ENCODE measurements around the gene FBLN7.
"Not testable (repeated sequence)": the region's sequence is repeated elsewhere in the genome, so short reads cannot be mapped to it uniquely, and the experiment has no call there.

Gene FBLN7, protein sequence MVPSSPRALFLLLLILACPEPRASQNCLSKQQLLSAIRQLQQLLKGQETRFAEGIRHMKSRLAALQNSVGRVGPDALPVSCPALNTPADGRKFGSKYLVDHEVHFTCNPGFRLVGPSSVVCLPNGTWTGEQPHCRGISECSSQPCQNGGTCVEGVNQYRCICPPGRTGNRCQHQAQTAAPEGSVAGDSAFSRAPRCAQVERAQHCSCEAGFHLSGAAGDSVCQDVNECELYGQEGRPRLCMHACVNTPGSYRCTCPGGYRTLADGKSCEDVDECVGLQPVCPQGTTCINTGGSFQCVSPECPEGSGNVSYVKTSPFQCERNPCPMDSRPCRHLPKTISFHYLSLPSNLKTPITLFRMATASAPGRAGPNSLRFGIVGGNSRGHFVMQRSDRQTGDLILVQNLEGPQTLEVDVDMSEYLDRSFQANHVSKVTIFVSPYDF

GRCh38 chr2:112138159-112139032 is at the start of gene FBLN7:
TSS of gene FBLN7 (plus strand) at chr2:112138385. CDS start at chr2:112138656, 271 bp downstream.
- DNase-seq = no peak

GRCh38 chr2:112089375-112089774 is 48.8 kb upstream of the FBLN7 start:
- DNase-seq = no peak

DNA sequence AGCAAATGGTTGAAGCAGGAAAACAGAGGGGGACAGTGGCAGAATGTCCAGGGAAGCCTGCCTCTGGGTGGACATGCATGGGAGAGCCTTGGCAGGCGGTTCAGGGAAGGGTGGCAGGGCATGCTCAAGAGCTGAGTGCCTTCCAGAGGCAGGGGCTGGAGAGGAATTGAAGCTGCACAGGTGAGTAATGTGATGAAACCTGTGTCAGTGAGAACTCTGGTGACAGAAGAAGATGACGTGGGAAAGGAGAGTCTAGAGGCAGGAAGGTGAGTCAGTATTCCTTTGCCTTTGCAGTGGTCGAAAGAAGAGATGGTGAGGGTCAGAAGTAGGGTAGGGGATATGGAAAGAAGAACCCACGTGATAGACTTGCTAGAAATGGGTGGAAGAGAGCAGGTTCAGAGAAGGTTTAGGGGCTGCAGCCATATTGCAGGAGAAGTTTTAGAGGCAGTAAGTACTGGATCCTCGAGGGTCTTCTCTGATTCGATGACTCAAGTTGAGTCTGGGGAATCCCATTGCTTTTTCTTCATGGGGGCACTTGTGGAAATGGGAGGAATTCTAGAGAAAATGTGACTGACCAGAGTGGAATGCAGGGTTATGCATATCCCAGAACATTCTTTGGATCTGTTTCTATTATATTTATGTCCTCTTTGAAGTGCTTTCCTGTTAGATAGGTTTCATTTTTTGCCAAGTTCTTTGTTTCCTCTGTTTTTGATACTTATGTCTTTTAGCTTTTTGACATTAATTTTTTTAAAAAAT is 45.7 kb upstream of the FBLN7 start:
- DNase-seq = no peak

GRCh38 chr2:112093216-112093615 is 45.0 kb upstream of the FBLN7 start:
- no peak for DNase-seq

DNA sequence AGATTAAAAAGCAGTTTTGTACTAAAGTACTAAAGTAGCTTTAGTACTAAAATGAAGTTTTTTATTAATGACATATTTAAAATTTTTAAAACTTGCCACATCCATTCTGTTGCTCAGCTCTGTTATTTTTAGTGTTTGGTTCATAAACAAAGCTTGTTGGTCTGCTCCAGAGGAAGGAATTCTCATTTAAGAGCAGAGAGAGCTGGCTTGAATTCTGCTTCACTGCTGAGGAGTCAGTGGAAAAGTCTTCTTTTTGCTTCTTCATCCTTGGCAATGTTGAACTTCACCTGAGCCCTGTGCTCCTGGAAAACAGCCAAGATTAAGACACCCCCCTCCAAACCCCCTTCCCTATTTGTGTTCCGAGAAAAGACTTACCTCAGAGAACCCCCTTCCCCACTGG is 42.5 kb upstream of the FBLN7 start:
- DNase-seq = no peak

- no peak for DNase-seq
These were observed 42.1 kb upstream of the FBLN7 start for GRCh38 chr2:112096098-112096497.

DNA sequence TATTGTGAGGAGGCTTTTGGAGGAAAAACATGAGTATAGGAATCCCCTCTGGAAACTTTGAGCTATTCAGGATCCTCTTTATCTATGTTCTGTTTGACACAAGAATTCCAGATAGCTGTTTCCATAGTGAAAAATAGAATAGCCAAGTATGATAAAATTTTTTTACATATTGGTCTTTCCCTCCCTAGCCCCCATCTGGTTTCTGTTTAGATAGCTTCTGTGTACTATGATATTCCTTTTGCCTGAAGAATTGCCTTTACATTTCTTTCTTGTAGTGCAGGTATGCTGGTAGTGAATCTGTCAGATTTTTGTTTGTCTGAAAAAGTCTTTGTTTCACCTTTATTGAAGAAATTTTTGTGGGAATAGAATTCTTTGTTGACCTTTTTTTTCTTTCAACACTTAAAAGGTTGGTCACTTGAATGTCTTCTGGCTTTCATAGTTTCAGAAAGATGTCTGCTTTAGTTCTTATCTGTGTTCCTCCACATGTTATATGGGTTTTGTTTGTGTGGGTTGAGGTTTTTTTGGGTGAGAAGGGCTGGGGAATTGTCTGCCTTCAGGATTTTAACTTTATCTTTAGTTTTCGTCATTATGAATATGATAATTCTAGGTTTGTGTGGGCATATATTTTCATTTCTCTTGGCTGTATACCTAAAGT is 29.9 kb upstream of the FBLN7 start:
- DNase-seq = no peak

GRCh38 chr2:112109278-112109677 is 28.9 kb upstream of the FBLN7 start:
- DNase-seq = no peak

DNA sequence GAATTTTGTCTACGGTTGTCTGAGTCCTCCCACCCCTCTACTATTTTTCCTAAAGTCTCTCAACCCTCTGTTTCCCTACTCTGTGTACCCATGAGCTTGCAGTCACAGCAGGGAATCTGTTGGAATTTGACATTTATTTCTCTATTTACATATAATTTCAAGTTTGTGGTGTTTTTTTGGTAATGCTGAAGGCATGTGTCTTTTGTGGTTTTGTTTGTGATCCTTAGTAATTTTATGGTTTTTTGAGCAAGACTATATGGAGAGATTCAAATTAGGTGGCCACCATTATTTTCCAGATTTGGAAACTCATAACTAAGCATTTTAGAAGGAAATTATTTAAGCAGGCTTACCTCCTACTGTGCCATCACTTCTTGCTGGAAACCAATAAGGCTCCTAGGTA is 27.2 kb upstream of the FBLN7 start:
- DNase-seq = no peak

DNA sequence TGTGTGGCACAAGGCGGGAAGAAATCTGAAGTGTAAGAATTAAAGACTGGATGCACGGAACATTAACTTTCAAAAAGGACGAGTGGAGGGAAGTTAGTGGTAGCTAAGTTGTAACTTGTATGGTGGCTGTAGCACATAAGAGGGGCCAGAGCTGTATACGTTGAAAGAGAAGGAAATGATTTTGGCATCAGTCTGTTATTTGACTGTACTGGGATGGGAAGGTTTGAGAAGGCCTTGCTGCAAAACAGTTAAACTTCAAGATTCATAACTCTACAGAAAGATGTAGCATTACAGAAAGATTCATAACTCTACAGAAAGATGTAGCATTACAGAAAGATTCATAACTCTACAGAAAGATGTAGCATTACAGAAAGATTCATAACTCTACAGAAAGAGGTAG is 24.8 kb upstream of the FBLN7 start:
- not testable (repeated sequence) for DNase-seq

DNA sequence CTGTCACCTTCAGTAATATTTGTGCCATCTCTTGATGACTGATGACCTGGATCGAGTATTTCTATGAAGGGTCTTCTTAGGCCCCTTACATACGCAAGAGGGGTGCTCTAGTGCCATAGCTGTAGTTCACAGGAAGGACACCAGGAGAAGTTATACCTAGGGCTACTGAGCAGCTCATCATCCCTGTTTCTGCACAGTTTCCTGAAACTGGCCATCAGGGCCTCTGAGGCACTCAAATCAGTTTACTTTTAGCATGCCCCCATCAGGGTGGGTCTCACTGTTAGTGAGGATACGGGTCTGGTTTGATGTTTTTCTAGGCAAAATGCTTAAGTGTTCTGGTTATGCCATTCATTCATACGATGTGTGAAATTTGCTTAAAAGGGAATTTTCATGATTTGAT is 20.0 kb upstream of the FBLN7 start:
- no peak for DNase-seq

DNA sequence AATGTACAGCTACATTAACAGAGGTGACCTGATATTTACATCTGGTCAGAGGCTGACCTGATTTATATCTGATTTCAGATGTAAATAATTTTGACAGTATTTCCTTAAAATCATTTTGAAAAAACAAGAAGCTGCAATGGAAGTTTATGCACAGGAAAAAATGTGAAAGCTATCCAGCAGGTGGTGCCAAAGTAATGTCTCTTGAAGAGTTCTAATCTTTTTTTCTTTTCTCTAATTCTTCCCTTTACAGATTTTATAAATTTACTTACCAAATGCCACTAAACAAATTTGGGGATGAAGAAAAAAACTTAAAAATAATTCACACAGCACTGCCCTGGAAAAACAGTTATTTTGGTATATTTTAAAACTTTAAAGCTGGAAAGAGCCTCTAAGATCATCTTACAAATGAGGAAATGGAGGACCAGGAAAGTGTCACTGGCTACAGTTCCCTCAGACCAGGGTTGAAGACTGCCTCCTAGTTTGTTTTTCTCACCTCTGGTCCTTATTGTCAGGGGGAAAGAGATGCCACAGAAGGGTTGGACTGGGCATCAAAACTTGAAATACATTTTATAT is 16.4 kb upstream of the FBLN7 start:
- DNase-seq = peak; percentile 63

- no peak for DNase-seq
These were observed 9.1 kb upstream of the FBLN7 start for GRCh38 chr2:112129060-112129459.

DNA sequence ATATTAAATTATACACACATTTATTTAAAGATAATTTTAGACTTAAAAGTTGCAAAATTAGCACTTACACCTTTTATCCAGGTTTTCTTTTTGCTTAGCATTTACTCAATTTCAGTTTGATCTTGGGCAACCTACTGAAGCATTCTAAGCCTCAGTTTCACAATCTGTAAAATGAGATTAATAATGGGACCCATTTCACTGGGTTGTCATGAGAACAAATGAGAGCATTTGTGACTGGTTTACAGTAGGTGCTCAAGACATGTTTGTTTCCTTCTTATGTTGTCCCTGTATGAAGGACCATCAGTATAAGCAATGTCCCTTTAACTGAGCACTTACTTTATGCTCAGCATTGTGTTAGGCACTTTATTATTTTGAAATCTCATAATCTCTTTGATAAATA is 4.8 kb upstream of the FBLN7 start:
- DNase-seq = no peak

- no peak for DNase-seq
These were observed 4.1 kb upstream of the FBLN7 start for GRCh38 chr2:112134120-112134519.

DNA sequence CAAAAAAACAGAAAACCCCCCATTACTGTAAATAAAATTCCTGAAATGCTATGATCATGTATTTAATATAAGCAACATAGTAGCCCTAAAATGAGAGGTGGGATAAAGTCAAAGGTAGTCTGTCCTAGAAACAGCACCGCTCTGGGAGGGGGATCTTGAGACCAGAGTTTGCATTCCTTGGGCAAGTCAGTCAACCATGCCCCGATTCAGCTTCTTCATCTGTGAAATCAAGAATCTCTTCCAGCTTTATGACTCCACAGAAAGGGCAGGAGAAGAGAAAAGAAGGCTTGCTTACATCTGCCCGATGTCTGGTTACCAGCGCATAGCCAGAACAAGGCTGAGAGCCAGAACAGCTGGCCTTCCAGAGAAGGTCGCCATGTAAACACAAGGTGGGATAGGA is 2.1 kb upstream of the FBLN7 start:
- no peak for DNase-seq

DNA sequence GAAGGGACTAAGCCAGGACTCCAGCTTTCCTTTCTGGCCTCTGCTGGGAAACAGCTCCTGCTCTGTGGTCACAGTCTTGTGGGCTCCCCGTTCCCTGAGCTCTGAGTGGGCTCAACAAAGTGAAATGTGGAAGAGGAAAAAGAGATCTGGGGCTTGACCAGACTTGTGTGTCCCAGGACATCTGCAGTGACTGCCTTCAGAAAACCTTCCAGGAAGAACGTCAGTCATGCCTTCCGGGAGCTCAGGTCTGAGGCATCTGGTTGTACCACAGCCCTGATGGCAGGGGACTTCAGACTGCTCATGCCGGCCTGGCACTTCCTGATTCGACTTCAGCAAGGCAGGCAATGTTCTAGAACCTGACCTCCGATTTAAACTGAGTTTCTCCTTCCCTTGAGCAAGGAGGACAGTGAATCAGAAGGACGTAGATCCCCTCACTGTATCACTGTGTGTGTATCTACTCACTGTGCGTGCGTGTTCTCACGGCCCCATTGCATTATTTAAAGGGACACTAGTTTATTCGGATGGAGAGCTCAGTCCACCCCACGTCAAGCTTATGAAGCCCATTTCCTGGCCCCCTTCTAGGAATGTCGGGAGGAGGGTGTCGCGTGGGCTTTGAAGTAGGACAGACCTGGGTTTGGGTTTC is 548 bp upstream of the FBLN7 start:
- DNase-seq = peak; percentile 9

DNA sequence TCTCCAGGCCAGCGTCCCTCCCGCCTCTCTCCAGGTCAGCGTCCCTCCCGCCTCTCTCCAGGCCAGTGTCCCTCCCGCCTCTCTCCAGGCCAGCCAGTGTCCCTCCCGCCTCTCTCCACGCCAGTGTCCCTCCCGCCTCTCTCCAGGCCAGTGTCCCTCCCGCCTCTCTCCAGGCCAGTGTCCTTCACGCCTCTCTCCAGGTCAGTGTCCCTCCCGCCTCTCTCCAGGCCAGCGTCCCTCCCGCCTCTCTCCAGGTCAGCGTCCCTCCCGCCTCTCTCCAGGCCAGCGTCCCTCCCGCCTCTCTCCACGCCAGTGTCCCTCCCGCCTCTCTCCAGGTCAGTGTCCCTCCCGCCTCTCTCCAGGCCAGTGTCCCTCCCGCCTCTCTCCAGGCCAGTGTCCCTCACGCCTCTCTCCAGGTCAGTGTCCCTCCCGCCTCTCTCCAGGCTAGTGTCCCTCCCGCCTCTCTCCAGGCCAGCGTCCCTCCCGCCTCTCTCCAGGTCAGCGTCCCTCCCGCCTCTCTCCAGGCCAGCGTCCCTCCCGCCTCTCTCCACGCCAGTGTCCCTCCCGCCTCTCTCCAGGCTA is 939 bp downstream of the FBLN7 start:
- DNase-seq = not testable (repeated sequence)

GRCh38 chr2:112139661-112140204 is 1.5 kb downstream of the FBLN7 start:
- not testable (repeated sequence) for DNase-seq

- no peak for DNase-seq
These were observed 2.1 kb downstream of the FBLN7 start for GRCh38 chr2:112140205-112140802.

All from CD4-positive, alpha-beta T cell treated with Interleukin-12 subunit alpha and Interleukin-12 subunit beta, for 1 hour (primary cell).